ENCODE results near the gene BMI1. TPM values are rescaled to one million over a fixed set of nuclear protein-coding genes. Genes with fewer than 3 reads are reported as not detected.

Gene BMI1
- total and polyA plus RNA-seq, 10 donors = 26.9 to 89.7 (median 64.2) TPM

DNA sequence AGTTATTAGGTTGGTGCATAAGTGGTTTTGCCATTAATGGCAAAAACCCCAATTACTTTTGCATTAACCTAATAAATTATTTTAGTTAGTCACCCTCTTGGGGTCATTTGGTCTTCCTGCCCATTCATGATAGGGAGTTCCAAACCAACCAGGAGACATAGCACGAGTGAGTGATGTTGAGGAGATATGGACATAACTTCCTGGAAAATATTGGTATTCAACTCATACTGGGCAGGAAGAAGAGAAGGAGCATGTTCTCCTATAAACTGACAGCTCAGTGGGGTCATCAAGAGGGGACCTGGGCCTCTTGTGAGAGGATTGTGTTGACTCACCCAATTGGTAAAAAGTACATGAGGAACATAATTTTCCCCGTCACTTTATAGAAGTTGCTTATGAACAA, 48.1 kb downstream of the BMI1 start:
- H3K36me3 ChIP-seq = no peaks in the 10 kb centered on the region
- no peak overlapping the region for H3K27ac ChIP-seq
- H3K9me3 ChIP-seq = no peaks in the 10 kb centered on the region
- TF ChIP-seq CTCF (IDR thresholded peaks at IDR 0.05 in 8 of 11, conservative IDR thresholded peaks at IDR 0.05 in 3 of 11) (no peak), POLR2A (IDR thresholded peaks at IDR 0.05) (no peak), POLR2AphosphoS5 (IDR thresholded peaks at IDR 0.05) (no peak)
- no peak for DNase-seq
- no peak overlapping the region for H3K4me3 ChIP-seq
- intact Hi-C loops (cut with DNase I; ENCODE audit: low total_unique reads) = no loop called here
- H3K27me3 ChIP-seq (replicated peaks in 1 of 7) = no peaks in the 10 kb centered on the region
- H3K4me1 ChIP-seq = peaks cover 0 to 24% (median 7%) of the 10 kb centered on the region in 6 donors
- 44 to 74% (median 49%) methylated on average over 2 of the region's 2 CpGs for WGBS, 5 donors

DNA sequence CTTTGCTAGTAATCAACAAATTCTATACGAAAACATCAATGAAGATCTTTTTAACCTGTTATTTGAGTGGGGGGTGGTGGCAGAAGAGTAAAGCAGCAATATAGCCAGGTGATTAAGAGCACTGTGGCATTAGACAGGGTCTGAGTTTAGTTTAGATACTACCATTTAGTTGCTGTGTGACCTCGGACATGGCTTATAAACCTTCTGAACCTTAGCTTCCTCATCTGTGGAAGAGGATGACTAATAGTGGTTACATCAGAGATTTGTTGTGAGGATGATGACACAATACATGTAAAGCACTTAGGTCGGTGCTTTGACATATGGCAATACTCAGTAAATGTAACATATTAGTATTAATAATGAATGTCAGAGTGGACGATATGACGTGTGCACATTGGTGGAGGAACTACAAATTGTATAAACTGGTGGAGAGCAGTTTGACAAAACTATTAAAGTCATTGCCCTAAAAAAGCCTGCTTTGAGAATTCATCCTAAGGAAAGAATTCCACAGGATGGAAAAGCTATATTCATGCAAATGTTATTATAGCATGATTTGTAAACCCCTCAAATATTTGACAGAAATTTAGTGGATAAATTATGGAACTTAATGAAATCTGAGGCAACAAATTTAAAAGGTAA, 48.7 kb downstream of the BMI1 start:
- no peak for TF ChIP-seq CTCF (IDR thresholded peaks at IDR 0.05 in 8 of 11, conservative IDR thresholded peaks at IDR 0.05 in 3 of 11)
- TF ChIP-seq POLR2A (IDR thresholded peaks at IDR 0.05) = no peak
- TF ChIP-seq POLR2AphosphoS5 (IDR thresholded peaks at IDR 0.05) = no peak
- Histone ChIP-seq H3K36me3 (no peaks in the 10 kb centered on the region), H3K4me1 (peaks cover 0 to 24% (median 7%) of the 10 kb centered on the region in 6 donors), H3K4me3 (no peak overlapping the region), H3K27ac (no peak overlapping the region), H3K27me3 (replicated peaks in 1 of 7) (no peaks in the 10 kb centered on the region), H3K9me3 (no peaks in the 10 kb centered on the region)
- WGBS, 5 donors = 66 to 84% (median 70%) methylated on average over 5 of the region's 5 CpGs
- intact Hi-C loops (cut with DNase I; ENCODE audit: low total_unique reads) = no loop called here
- DNase-seq = no peak

GRCh38 chr10:22370320-22370719, 49.4 kb downstream of the BMI1 start:
- intact Hi-C loops (cut with DNase I; ENCODE audit: low total_unique reads) = no loop called here
- Histone ChIP-seq H3K27ac (no peak overlapping the region), H3K27me3 (replicated peaks in 1 of 7) (no peaks in the 10 kb centered on the region), H3K36me3 (no peaks in the 10 kb centered on the region), H3K4me1 (peaks cover 0 to 24% (median 7%) of the 10 kb centered on the region in 6 donors), H3K4me3 (no peak overlapping the region), H3K9me3 (no peaks in the 10 kb centered on the region)
- TF ChIP-seq CTCF (IDR thresholded peaks at IDR 0.05 in 8 of 11, conservative IDR thresholded peaks at IDR 0.05 in 3 of 11) (no peak), POLR2A (IDR thresholded peaks at IDR 0.05) (no peak), POLR2AphosphoS5 (IDR thresholded peaks at IDR 0.05) (no peak)
- DNase-seq = no peak

GRCh38 chr10:22372298-22372697, 51.4 kb downstream of the BMI1 start:
- TF ChIP-seq POLR2AphosphoS5 (IDR thresholded peaks at IDR 0.05) (no peak), POLR2A (IDR thresholded peaks at IDR 0.05) (no peak), CTCF (IDR thresholded peaks at IDR 0.05 in 8 of 11, conservative IDR thresholded peaks at IDR 0.05 in 3 of 11) (no peak)
- DNase-seq = no peak
- no peak overlapping the region for H3K4me3 ChIP-seq
- no peak overlapping the region for H3K27ac ChIP-seq
- H3K27me3 ChIP-seq (replicated peaks in 1 of 7) = no peaks in the 10 kb centered on the region
- H3K4me1 ChIP-seq = peaks cover 0 to 20% (median 7%) of the 10 kb centered on the region in 6 donors
- WGBS, 5 donors = 91 to 97% (median 94%) methylated on average over 6 of the region's 6 CpGs
- no peaks in the 10 kb centered on the region for H3K9me3 ChIP-seq
- intact Hi-C loops (cut with DNase I; ENCODE audit: low total_unique reads) = no loop called here
- H3K36me3 ChIP-seq = no peaks in the 10 kb centered on the region

Measured in spleen (tissue), 11 donors.